NT2/D1 (cell line): Measurements from ENCODE around the gene FN1.

Experiments used
- SUZ12 ChIP-seq: IDR thresholded peaks from 2 replicates; pipeline ENCODE4 v1.6.1; 2011; ENCODE audit not compliant: insufficient read length, insufficient read depth; ENCODE audit errors: extremely low read depth
- YY1 ChIP-seq: IDR thresholded peaks from 2 replicates; pipeline ENCODE4 v1.6.1; 2011; ENCODE audit not compliant: insufficient read length, insufficient read depth
- ZNF274 ChIP-seq: IDR thresholded peaks from 2 replicates; pipeline ENCODE4 v1.6.1; 2011; ENCODE audit warnings: mild to moderate bottlenecking, low read depth, low read length

DNA sequence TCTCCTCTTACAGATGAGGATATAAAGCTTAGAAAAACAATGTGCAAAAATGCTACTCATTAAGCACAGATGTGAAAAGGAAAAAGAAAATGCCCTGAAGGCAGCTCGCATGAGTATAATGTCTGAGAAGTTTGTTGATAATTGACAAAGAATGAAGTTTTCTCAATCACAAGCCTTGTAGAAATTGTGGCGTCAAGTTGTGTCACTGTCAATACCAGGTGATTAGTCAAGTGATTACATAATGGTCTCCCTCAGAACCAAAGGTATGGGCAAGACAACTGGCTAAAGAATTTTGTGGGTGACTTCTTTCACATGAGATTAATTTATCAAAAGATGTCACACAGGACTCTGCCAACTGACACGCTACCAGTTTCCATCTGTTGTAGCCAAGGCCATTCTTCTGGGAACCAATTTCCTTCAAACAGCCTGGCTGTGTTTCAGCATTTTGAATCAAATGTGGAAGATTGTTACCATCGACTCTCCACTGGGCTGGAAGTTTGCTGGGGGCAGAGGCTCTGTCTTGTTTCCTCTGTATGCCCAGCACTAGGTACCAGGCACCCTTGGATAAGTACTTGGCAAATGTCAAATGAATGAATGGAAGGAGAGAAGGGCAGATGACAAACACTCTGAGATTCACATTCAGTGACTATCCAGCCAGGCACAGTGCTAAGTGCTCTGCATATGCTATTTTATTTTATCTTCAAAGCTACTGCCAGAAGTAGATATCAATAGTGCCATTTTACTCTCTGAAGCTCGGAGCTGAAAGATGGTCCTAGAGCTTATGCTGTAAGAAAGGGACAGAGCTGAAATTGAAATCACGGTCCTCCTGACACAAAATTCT, 5.9 kb upstream of the FN1 start:
- TF ChIP-seq YY1, result no peak
- no peak for TF ChIP-seq SUZ12
- no peak for TF ChIP-seq ZNF274
